ENCODE measurements around the gene TRRAP. TPM values are rescaled to one million over a fixed set of nuclear protein-coding genes. Genes with fewer than 3 reads are reported as not detected.

The TRRAP gene
- total RNA-seq, 4 donors from 2014 or later = 15.2 to 18.8 (median 17.0) TPM

- H3K36me3 ChIP-seq = peaks cover 0 to 11% of the 10 kb centered on the region in 2 donors
- in situ Hi-C loops (cut with MboI; ENCODE audit: low sequenced_read_pairs in 4 of 4) (no loop called here), intact Hi-C loops (cut with DNase I; ENCODE audit: low total_unique reads) (no loop called here)
- H3K9me3 ChIP-seq = no peaks in the 10 kb centered on the region
- DNase-seq = no peak
- no peak for ATAC-seq
- no peak overlapping the region for H3K4me3 ChIP-seq
- no peak for TF ChIP-seq POLR2A (IDR thresholded peaks at IDR 0.05)
- no peak for TF ChIP-seq CTCF (IDR thresholded peaks at IDR 0.05 in 4 of 5, conservative IDR thresholded peaks at IDR 0.05 in 1 of 5)
- no peaks in the 10 kb centered on the region for H3K27me3 ChIP-seq
- H3K4me1 ChIP-seq = no peaks in the 10 kb centered on the region
- H3K27ac ChIP-seq = no peak overlapping the region
Measured at GRCh38 chr7:99061001-99061776, 182.9 kb downstream of the TRRAP start.

Small RNA genes within 50 kb of the gene (microRNA-seq; reads per million reads assigned to microRNA genes)
- gene MIR3609 (ENCODE audit: borderline replicate concordance in 2 of 2) = 1.2 to 3.4 reads per million in 2 donors

Other genes with a start within 250 kb of the TRRAP start
- not detected for gene TMEM130, start 8.5 kb upstream of the TRRAP start, total RNA-seq